ENCODE measurements around the gene ZSWIM4.
"Not testable (repeated sequence)": the region's sequence is repeated elsewhere in the genome, so short reads cannot be mapped to it uniquely, and the experiment has no call there.

Gene ZSWIM4

GRCh38 chr19:13851734-13852114 lies 56.5 kb downstream of the ZSWIM4 start:
- DNase-seq: not testable (repeated sequence)

GRCh38 chr19:13852171-13852707 lies 57.0 kb downstream of the ZSWIM4 start:
- DNase-seq: not testable (repeated sequence)

- DNase-seq: no peak
Observed at GRCh38 chr19:13856497-13856896, 61.3 kb downstream of the ZSWIM4 start.

- DNase-seq: no peak
Observed at GRCh38 chr19:13859361-13859880, 64.2 kb downstream of the ZSWIM4 start.

GRCh38 chr19:13860679-13861391 lies 65.6 kb downstream of the ZSWIM4 start:
- DNase-seq: no peak

- DNase-seq: no peak
Observed at GRCh38 chr19:13861392-13861713, 66.1 kb downstream of the ZSWIM4 start.

GRCh38 chr19:13861714-13862531 lies 66.7 kb downstream of the ZSWIM4 start:
- peak; percentile 94 for DNase-seq

GRCh38 chr19:13864046-13864666 lies 68.9 kb downstream of the ZSWIM4 start:
- no peak for DNase-seq

- no peak for DNase-seq
Observed at GRCh38 chr19:13864667-13865570, 69.7 kb downstream of the ZSWIM4 start.

GRCh38 chr19:13865571-13866462 lies 70.6 kb downstream of the ZSWIM4 start:
- no peak for DNase-seq

- DNase-seq: no peak
Observed at GRCh38 chr19:13866463-13867046, 71.3 kb downstream of the ZSWIM4 start.

GRCh38 chr19:13868663-13869062 lies 73.4 kb downstream of the ZSWIM4 start:
- no peak for DNase-seq

- DNase-seq: no peak
Observed at GRCh38 chr19:13869281-13869680, 74.0 kb downstream of the ZSWIM4 start.

GRCh38 chr19:13870873-13871272 lies 75.6 kb downstream of the ZSWIM4 start:
- no peak for DNase-seq

- DNase-seq: no peak
Observed at GRCh38 chr19:13872339-13872694, 77.1 kb downstream of the ZSWIM4 start.

- DNase-seq: peak; percentile 38
Observed at GRCh38 chr19:13872695-13873389, 77.6 kb downstream of the ZSWIM4 start.

- DNase-seq: no peak
Observed at GRCh38 chr19:13873834-13874515, 78.7 kb downstream of the ZSWIM4 start.

- DNase-seq: no peak
Observed at GRCh38 chr19:13875824-13876223, 80.6 kb downstream of the ZSWIM4 start.

GRCh38 chr19:13876834-13877233 lies 81.6 kb downstream of the ZSWIM4 start, which contains the start of gene NANOS3:
NANOS3 (plus strand) TSS chr19:13877134; CDS start chr19:13877249, 115 bp downstream.
- DNase-seq: no peak

- no peak for DNase-seq
Observed at GRCh38 chr19:13877303-13877702, 82.1 kb downstream of the ZSWIM4 start.

Data from CD4-positive, alpha-beta T cell treated with Interleukin-15 for 1 hour (primary cell).